ENCODE measurements around the gene COX7A1. TPM values are rescaled to one million over a fixed set of nuclear protein-coding genes. Genes with fewer than 3 reads are reported as not detected.
"Not testable (repeated sequence)": the region's sequence is repeated elsewhere in the genome, so short reads cannot be mapped to it uniquely, and the experiment has no call there.

The COX7A1 gene
- total and polyA plus RNA-seq, 10 of the 15 experiments (the other 5 are each of a cell fraction or from before 2014, with no cell fraction given), result not detected

DNA sequence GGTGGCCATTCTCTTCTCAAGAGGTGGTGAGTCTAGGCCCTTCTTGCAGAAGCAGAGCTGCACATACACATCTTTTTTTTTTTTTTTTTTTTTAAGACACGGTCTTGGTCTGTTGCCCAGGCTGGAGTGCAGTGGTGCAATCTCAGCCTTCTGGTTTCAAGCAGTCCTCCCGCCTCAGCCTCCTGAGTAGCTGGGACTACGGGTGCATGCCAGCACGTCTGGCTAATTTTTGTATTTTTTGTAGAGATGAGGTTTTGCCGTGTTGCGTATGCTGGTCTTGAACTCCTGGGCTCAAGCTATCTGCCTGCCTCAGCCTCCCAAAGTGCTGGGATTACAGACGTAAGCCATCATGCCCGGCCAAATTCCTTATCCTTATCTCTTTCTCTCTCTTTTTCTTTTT lies 21.6 kb upstream of the COX7A1 start:
- SMC1A ChIA-PET (ENCODE audit: uncharacterized antibody, unreplicated experiment), result interaction anchor here (0.9 to 3.0 kb wide), 2 partner anchors 37 to 46 kb away, joined by 3 to 16 read pairs; no protein-coding TSS in a partner anchor
- intact Hi-C loops (cut with micrococcal nuclease; ENCODE audit: unreplicated experiment); H3K4me2 ChIP-seq (ENCODE audit: control insufficient read depth, insufficient read depth); BruUV-seq (replicated peaks); FAIRE-seq; POLR2A ChIA-PET; H3K4me1 ChIP-seq (ENCODE audit: control insufficient read depth, insufficient read depth, low read length); H3K36me3 ChIP-seq (ENCODE audit: control insufficient read depth in 2 of 2, insufficient read depth in 2 of 2, low read length in 1 of 2); H3K9me3 ChIP-seq (replicated peaks; ENCODE audit: control insufficient read depth, insufficient read depth, low read length); H2AFZ ChIP-seq (ENCODE audit: control insufficient read depth, low read depth, low read length); H3K4me3 ChIP-seq; H3K9ac ChIP-seq (ENCODE audit: control insufficient read depth, insufficient read depth, low read length); H4K20me1 ChIP-seq (ENCODE audit: control insufficient read depth, insufficient read depth); H3K79me2 ChIP-seq (ENCODE audit: control insufficient read depth, insufficient read depth, low read length); H3K27ac ChIP-seq (ENCODE audit: control insufficient read depth, insufficient read depth); DNase-seq (ENCODE audit: low read depth, low spot score); H3K27me3 ChIP-seq (replicated peaks in 1 of 2; ENCODE audit: control insufficient read depth in 2 of 2, insufficient read depth in 2 of 2, low read length in 1 of 2); ATAC-seq: not testable (repeated sequence)
- RAD21 ChIA-PET (ENCODE audit: unreplicated experiment), result interaction anchor here (0.7 to 0.9 kb wide), 2 partner anchors 46 to 113 kb away, joined by 4 read pairs; no protein-coding TSS in a partner anchor
- 88% methylated on average over 7 of the region's 8 CpGs for WGBS (ENCODE audit: insufficient coverage, insufficient replicate concordance, low lambda C conversion rate, missing lambda C conversion rate)
- in situ Hi-C loops (cut with MboI), result loop anchor here (5.0 kb wide), 1 partner anchor 47 kb away; no protein-coding TSS in a partner anchor
- CTCF ChIA-PET, result interaction anchor here (0.6 to 4.3 kb wide), 4 partner anchors 10 to 700 kb away, joined by 3 to 27 read pairs (median 3); no protein-coding TSS in a partner anchor

DNA sequence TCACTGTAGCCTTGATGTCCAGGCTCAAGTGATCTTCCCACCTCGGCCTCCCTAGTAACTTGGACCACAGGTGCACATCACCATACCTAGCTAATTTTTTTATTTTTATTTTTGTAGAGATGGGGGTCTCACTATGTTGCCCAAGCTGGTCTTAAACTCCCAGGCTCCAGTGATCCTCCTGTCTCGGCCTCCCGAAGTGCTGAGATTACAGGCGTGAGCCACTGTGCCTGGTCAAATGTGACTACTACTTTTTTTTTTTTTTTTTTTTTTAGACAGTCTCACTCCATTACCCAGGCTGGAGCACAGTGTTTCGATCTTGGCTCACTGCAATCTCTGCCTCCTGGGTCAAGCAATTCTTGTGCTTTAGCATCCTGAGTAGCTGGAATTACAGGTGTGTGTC lies 20.6 kb upstream of the COX7A1 start:
- intact Hi-C loops (cut with micrococcal nuclease; ENCODE audit: unreplicated experiment), result no loop called here
- in situ Hi-C loops (cut with MboI), result loop anchor here (5.0 kb wide), 1 partner anchor 46 kb away; no protein-coding TSS in a partner anchor
- ATAC-seq, result no peak
- H3K4me1 ChIP-seq (ENCODE audit: control insufficient read depth, insufficient read depth, low read length), result no peaks in the 10 kb centered on the region
- BruUV-seq (replicated peaks), result no TSS peak
- no peak overlapping the region for H2AFZ ChIP-seq (ENCODE audit: control insufficient read depth, low read depth, low read length)
- TF ChIP-seq TCF3 (IDR thresholded peaks at IDR 0.05; ENCODE audit: borderline replicate concordance, insufficient read depth, low read depth, low read length) (no peak), ZNF274 (IDR thresholded peaks at IDR 0.05; ENCODE audit: insufficient read depth, insufficient read length) (no peak), RFX5 (IDR thresholded peaks at IDR 0.05; ENCODE audit: low read depth, low read length) (no peak), TCF12 (IDR thresholded peaks at IDR 0.05; ENCODE audit: low read depth, low read length) (no peak), TCF7 (IDR thresholded peaks at IDR 0.05; ENCODE audit: borderline replicate concordance) (no peak), SMAD1 (IDR thresholded peaks at IDR 0.05; ENCODE audit: low read depth, partially characterized antibody) (no peak), CREB1 (IDR thresholded peaks at IDR 0.05; ENCODE audit: low read depth) (no peak), POLR2AphosphoS2 (IDR thresholded peaks at IDR 0.05; ENCODE audit: low read depth, low read length) (no peak), BMI1 (IDR thresholded peaks at IDR 0.05; ENCODE audit: borderline replicate concordance) (no peak), FOS (IDR thresholded peaks at IDR 0.05; ENCODE audit: borderline replicate concordance, extremely low read depth, insufficient read length) (no peak)
- TF ChIP-seq, protein P1, sequence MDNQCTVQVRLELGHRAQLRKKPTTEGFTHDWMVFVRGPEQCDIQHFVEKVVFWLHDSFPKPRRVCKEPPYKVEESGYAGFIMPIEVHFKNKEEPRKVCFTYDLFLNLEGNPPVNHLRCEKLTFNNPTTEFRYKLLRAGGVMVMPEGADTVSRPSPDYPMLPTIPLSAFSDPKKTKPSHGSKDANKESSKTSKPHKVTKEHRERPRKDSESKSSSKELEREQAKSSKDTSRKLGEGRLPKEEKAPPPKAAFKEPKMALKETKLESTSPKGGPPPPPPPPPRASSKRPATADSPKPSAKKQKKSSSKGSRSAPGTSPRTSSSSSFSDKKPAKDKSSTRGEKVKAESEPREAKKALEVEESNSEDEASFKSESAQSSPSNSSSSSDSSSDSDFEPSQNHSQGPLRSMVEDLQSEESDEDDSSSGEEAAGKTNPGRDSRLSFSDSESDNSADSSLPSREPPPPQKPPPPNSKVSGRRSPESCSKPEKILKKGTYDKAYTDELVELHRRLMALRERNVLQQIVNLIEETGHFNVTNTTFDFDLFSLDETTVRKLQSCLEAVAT (IDR thresholded peaks at IDR 0.05), result no peak
- TF ChIP-seq, protein P2, sequence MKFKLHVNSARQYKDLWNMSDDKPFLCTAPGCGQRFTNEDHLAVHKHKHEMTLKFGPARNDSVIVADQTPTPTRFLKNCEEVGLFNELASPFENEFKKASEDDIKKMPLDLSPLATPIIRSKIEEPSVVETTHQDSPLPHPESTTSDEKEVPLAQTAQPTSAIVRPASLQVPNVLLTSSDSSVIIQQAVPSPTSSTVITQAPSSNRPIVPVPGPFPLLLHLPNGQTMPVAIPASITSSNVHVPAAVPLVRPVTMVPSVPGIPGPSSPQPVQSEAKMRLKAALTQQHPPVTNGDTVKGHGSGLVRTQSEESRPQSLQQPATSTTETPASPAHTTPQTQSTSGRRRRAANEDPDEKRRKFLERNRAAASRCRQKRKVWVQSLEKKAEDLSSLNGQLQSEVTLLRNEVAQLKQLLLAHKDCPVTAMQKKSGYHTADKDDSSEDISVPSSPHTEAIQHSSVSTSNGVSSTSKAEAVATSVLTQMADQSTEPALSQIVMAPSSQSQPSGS (IDR thresholded peaks at IDR 0.05; ENCODE audit: low read length), result no peak
- no peak overlapping the region for H3K9ac ChIP-seq (ENCODE audit: control insufficient read depth, insufficient read depth, low read length)
- 75% methylated on average over 5 of the region's 5 CpGs for WGBS (ENCODE audit: insufficient coverage, insufficient replicate concordance, low lambda C conversion rate, missing lambda C conversion rate)
- no peaks in the 10 kb centered on the region for H3K36me3 ChIP-seq (ENCODE audit: control insufficient read depth in 2 of 2, insufficient read depth in 2 of 2, low read length in 1 of 2)
- ChIA-PET CTCF (interaction anchor here (1.3 to 4.3 kb wide), 2 partner anchors 9 to 44 kb away, joined by 3 to 27 read pairs; no protein-coding TSS in a partner anchor), RAD21 (ENCODE audit: unreplicated experiment) (interaction anchor here (0.9 kb wide), 1 partner anchor 112 kb away, joined by 4 read pairs; no protein-coding TSS in a partner anchor), POLR2A (no interaction called here), SMC1A (ENCODE audit: uncharacterized antibody, unreplicated experiment) (interaction anchor here (0.6 to 3.0 kb wide), 2 partner anchors 45 to 397 kb away, joined by 3 to 16 read pairs; no protein-coding TSS in a partner anchor)
- H3K79me2 ChIP-seq (ENCODE audit: control insufficient read depth, insufficient read depth, low read length), result no peaks in the 10 kb centered on the region
- DNase-seq (ENCODE audit: low read depth, low spot score), result no peak
- FAIRE-seq, result no peak
- no peaks in the 10 kb centered on the region for H4K20me1 ChIP-seq (ENCODE audit: control insufficient read depth, insufficient read depth)
- no peaks in the 10 kb centered on the region for H3K27me3 ChIP-seq (replicated peaks in 1 of 2; ENCODE audit: control insufficient read depth in 2 of 2, insufficient read depth in 2 of 2, low read length in 1 of 2)
- H3K9me3 ChIP-seq (replicated peaks; ENCODE audit: control insufficient read depth, insufficient read depth, low read length), result no peaks in the 10 kb centered on the region
- H3K27ac ChIP-seq (ENCODE audit: control insufficient read depth, insufficient read depth), result no peak overlapping the region
- H3K4me3 ChIP-seq, result no peak overlapping the region
- no peak overlapping the region for H3K4me2 ChIP-seq (ENCODE audit: control insufficient read depth, insufficient read depth)

All from GM12878 (cell line).